ENCODE data around the gene PPID. TPM values are rescaled to one million over a fixed set of nuclear protein-coding genes. Genes with fewer than 3 reads are reported as not detected.
"Not testable (repeated sequence)": the region's sequence is repeated elsewhere in the genome, so short reads cannot be mapped to it uniquely, and the experiment has no call there.

Gene PPID
- total and polyA plus RNA-seq, 12 donors, result 23.8 to 37.1 (median 33.1) TPM

GRCh38 chr4:158758142-158758541 lies 34.9 kb upstream of the PPID start:
- no peak overlapping the region for H3K27ac ChIP-seq
- TF ChIP-seq CTCF (IDR thresholded peaks at IDR 0.05), result no peak
- no peaks in the 10 kb centered on the region for H3K4me1 ChIP-seq
- no peaks in the 10 kb centered on the region for H3K36me3 ChIP-seq
- intact Hi-C loops (cut with DNase I), result no loop called here
- DNase-seq (no peak), ATAC-seq (no peak)
- H3K4me3 ChIP-seq, result no peak overlapping the region
- 86 to 94% methylated on average over 4 of the region's 4 CpGs for WGBS, 2 donors
- peaks cover 0 to 13% (median 0%) of the 10 kb centered on the region in 11 donors for H3K9me3 ChIP-seq
- H3K27me3 ChIP-seq, result no peaks in the 10 kb centered on the region

GRCh38 chr4:158756588-158756987 lies 33.4 kb upstream of the PPID start:
- intact Hi-C loops (cut with DNase I), result no loop called here
- H3K4me1 ChIP-seq, result no peaks in the 10 kb centered on the region
- H3K27ac ChIP-seq, result no peak overlapping the region
- TF ChIP-seq CTCF (IDR thresholded peaks at IDR 0.05), result no peak
- H3K27me3 ChIP-seq, result no peaks in the 10 kb centered on the region
- ATAC-seq (no peak), DNase-seq (no peak)
- H3K4me3 ChIP-seq, result no peak overlapping the region
- peaks cover 0 to 13% (median 0%) of the 10 kb centered on the region in 11 donors for H3K9me3 ChIP-seq
- H3K36me3 ChIP-seq, result no peaks in the 10 kb centered on the region

- H3K4me1 ChIP-seq; DNase-seq; H3K27me3 ChIP-seq; ATAC-seq; H3K36me3 ChIP-seq; H3K27ac ChIP-seq; intact Hi-C loops (cut with DNase I); H3K4me3 ChIP-seq: not testable (repeated sequence)
- 95% methylated on average over 7 of the region's 7 CpGs for WGBS, 2 donors
- peaks cover 0 to 13% (median 0%) of the 10 kb centered on the region in 11 donors for H3K9me3 ChIP-seq
Observed at GRCh38 chr4:158755819-158756218, 32.6 kb upstream of the PPID start.

- intact Hi-C loops (cut with DNase I), result no loop called here
- 98% methylated on average over 5 of the region's 5 CpGs for WGBS, 2 donors
- no peak overlapping the region for H3K4me3 ChIP-seq
- no peaks in the 10 kb centered on the region for H3K27me3 ChIP-seq
- TF ChIP-seq CTCF (IDR thresholded peaks at IDR 0.05), result no peak
- H3K4me1 ChIP-seq, result no peaks in the 10 kb centered on the region
- H3K9me3 ChIP-seq, result peaks cover 0 to 13% (median 0%) of the 10 kb centered on the region in 11 donors
- ATAC-seq (no peak), DNase-seq (no peak)
- no peak overlapping the region for H3K27ac ChIP-seq
- H3K36me3 ChIP-seq, result no peaks in the 10 kb centered on the region
Observed at GRCh38 chr4:158754385-158755180, 31.4 kb upstream of the PPID start.

GRCh38 chr4:158750379-158750778 lies 27.2 kb upstream of the PPID start:
- no peak overlapping the region for H3K4me3 ChIP-seq
- H3K27me3 ChIP-seq, result no peaks in the 10 kb centered on the region
- 83 to 85% methylated on average over 3 of the region's 3 CpGs for WGBS, 2 donors
- DNase-seq (no peak), ATAC-seq (no peak)
- no peaks in the 10 kb centered on the region for H3K4me1 ChIP-seq
- H3K36me3 ChIP-seq, result no peaks in the 10 kb centered on the region
- no peaks in the 10 kb centered on the region for H3K9me3 ChIP-seq
- TF ChIP-seq CTCF (IDR thresholded peaks at IDR 0.05), result no peak
- intact Hi-C loops (cut with DNase I), result no loop called here
- no peak overlapping the region for H3K27ac ChIP-seq

- WGBS, 2 donors, result 95 to 98% methylated on average over 18 to 31 of the region's 31 CpGs
- intact Hi-C loops (cut with DNase I); H3K4me1 ChIP-seq; H3K27ac ChIP-seq; ATAC-seq; H3K36me3 ChIP-seq; H3K4me3 ChIP-seq; H3K27me3 ChIP-seq; H3K9me3 ChIP-seq; DNase-seq: not testable (repeated sequence)
Observed at GRCh38 chr4:158746537-158746936, 23.3 kb upstream of the PPID start.
